ENCODE measurements around the gene LASP1.
A peak's percentile ranks its signal among the peaks of the same experiment; 100 is the strongest.

The LASP1 gene

DNA sequence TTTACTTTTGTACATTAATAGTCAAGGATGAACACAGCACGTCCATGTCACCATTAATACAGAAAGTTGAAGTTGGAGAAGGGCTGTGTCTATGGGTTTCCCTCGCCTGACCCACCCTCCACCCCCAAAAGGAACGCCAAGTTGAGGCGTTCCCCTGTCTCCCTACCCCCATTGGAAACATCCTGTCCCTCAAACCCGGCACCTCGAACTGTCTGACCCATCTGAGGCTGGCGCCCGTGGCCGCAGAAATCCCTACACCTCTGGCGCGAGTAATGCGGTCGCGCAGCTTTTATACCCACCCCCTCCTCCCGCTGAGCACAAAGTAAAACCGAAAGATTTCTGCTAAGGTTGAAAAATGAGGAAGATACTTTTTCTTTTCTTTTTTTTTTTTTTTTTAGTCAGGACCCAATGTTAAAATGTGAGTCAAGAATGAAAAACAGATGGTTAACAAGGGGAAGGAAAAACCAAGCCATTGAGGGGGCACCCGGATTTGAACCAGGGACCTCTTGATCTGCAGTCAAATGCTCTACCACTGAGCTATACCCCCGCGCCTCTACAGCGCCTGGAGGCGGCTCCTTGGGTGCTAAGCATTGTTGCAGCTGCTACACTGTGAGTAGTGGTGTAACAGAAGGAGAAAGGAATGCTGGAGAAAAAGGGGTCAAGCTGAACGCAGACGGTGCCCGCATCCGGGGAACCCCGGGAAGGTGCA is 887 bp upstream of the LASP1 start:
- peak; percentile 70 to 78 for DNase-seq (ENCODE audit: low read depth in 2 of 2)

GRCh38 chr17:38870259-38871165 is 654 bp downstream of the LASP1 start:
- DNase-seq (ENCODE audit: low read depth in 2 of 2): no peak

DNA sequence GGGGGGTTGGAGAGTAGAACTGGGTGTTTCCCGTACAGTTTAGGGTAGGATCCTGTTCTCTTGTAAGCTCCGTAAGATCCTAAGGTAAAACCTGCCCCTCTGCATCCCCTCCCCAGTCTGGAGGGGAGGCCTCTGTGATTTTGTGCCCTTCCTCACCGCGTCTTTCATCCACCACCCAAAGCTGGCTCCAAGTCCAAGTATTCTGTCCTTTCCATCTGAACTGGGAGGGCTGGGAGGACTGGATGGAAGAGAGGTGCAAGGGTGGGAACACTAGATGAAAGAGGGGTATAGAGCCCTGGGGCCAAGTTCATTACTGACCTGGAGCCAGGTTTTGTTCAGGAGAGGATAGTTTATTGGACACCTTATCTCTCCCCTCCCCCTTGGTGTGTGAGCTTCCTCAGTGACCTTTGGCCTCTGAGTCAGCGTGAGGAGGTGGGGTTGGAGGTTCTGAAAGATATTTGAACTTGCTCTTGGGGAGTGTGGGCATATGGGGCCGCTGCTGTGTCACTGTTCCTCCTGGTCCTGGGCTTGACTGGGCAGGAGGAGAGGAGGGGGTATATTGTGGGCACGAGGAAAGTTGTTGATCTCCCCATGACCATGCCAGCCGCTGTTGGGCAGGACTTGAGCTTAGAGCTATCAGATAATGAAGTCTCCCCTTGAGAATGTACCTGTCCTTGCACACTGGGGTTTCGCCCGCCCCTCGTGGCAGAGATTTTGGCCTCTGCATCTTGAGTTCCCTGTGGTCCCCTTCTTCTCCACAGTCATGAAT is 1.6 kb downstream of the LASP1 start:
- no peak for DNase-seq (ENCODE audit: low read depth in 2 of 2)

GRCh38 chr17:38872027-38872511 is 2.2 kb downstream of the LASP1 start:
- DNase-seq (ENCODE audit: low read depth in 2 of 2): no peak

DNA sequence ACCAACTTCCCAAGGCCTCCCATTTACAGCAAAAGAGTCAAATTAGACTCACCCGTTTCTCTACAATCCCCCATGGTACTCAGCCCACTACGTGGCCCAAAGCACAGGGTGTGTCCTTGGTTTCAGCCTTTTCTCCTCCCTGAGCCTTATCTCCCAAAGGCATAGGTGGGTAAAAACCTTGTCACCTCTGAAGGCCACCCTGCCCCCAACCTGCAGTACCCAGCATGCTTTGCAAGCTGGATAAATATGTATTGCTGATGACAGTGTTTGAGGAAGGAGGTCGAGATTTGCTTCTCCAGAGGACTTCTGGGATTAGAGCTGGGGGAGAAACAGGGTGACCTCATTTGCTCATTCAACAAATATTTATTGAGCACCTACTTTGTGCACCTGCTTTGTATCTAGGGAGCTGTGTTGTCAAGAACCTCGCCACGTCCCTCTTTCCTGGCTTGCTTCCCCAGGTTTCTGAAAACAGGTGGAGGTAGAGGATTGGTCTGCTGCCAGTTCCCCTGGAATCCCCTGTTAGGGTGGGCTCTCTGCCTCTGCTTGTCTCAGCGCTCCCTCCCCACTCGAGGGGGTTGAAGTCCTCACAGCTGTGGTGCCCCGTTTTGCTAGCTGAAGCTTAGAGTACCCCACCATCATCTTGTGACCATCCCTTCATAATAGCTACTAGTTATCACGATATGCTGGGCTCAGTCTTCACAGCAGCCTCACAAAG is 3.0 kb downstream of the LASP1 start:
- no peak for DNase-seq (ENCODE audit: low read depth in 2 of 2)

DNA sequence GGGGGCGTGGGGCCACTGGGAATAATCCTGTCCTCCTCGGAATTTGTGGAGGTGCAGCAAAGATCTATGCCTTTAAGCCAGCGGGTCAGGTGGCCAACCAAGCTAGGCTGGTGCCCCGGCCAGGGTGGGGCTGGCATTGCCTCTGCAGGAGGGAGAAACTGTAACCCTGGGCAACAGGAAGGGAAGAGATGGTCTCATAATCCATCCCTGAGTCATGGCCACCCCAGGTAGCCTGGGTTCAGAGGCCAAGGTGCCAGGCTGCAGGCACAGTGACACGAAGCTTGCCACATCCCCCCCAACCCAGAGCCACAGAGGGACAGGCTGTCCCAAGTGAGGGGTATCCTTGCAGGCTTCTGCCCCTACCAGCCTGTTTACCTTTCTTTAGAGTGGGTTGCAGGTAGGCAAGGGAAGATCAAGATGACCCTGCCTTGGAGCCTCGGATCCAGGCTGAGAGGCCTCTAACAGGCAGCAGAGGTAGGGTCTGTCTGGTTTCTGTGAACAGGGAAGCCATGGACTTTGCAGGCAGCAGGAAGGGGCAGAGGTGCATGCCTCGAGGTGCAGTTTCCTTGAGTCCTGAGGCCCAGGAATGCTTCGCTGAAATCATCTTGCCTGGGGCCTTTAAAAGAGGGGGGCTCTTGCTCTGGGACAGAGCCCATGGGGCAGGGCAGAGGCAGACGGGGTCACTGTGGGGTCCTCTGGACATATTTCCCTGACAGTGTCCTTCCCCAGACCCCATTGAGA is 4.0 kb downstream of the LASP1 start:
- DNase-seq (ENCODE audit: low read depth in 2 of 2): no peak

- DNase-seq (ENCODE audit: low read depth in 2 of 2): no peak
Measured at GRCh38 chr17:38874505-38875400, 4.9 kb downstream of the LASP1 start.

DNA sequence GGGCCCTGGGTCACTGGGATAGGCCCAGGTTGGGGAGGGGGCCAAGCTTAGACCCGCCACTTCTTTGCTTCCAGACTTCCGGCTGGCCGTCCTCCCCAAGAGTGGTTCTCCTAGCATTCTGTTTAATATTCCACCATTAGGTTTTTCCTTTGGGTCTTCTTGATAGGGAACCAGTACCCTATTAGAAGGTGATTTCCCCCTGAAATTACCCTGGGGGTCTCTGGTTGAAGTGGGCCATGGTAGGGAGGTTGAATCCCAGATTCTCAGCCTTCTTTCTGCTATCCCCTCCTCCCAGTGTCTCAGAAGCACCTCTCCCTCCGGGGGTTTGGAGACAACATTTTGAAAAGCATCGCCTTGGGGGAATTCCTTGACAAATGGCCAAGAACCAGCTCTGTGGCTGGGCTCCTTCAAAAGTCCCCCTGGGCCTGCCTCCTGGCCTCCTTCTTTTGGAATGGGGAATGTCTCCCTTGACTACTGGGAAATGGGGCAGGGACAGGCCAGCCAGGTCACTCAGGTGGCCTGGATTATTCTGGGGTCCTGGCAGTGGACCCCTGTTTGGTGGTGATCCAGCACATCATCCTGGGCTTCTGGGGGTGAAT is 5.7 kb downstream of the LASP1 start:
- DNase-seq (ENCODE audit: low read depth in 2 of 2): no peak

DNA sequence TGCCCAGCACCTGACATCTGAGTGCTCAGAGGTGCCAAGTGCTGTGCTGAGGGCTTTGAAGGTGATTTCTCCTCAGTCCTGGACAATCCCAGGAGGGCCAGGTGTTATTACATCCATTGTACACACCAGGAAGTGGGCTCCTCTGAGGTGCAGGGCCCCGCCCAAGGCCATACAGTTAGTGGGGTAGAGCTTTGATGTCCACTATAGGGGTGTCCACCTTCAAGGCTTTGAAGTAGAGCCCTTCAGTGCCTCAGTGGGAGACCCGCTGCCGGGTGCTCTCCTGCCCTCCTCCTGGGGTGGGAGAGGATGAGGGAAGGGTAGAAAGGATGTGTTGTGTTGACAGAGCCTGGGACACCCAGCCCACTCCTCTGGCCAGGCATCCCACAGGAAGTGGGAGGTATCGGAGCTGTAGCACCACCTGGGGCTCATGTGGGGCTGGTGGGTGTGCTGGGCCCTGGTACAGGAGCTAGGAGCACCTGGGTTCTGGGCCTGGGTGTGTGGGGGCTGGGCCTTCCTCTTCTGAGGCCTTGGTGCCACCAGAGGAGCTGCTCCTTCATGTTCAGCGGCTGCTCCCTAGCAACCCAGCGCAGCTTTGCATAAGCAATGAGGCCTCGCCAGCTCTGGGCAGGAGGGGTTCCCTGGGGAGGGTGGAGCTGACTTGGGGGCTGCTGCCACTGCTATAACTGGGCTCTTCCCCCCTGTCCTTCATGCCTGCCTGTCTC is 7.4 kb downstream of the LASP1 start:
- DNase-seq (ENCODE audit: low read depth in 2 of 2): no peak

GRCh38 chr17:38879878-38880665 is 10.2 kb downstream of the LASP1 start:
- peak; percentile 64 to 73 for DNase-seq (ENCODE audit: low read depth in 2 of 2)

- no peak for DNase-seq (ENCODE audit: low read depth in 2 of 2)
Measured at GRCh38 chr17:38881600-38882191, 11.8 kb downstream of the LASP1 start.

GRCh38 chr17:38882870-38883269 is 13.0 kb downstream of the LASP1 start:
- no peak for DNase-seq (ENCODE audit: low read depth in 2 of 2)

- DNase-seq (ENCODE audit: low read depth in 2 of 2): no peak
Measured at GRCh38 chr17:38883592-38884526, 14.0 kb downstream of the LASP1 start.

- DNase-seq (ENCODE audit: low read depth in 2 of 2): no peak
Measured at GRCh38 chr17:38885044-38885727, 15.3 kb downstream of the LASP1 start.

- no peak for DNase-seq (ENCODE audit: low read depth in 2 of 2)
Measured at GRCh38 chr17:38885728-38886642, 16.1 kb downstream of the LASP1 start.
